K562 (cell line): ENCODE data around the gene ZNF648. TPM values are rescaled to one million over a fixed set of nuclear protein-coding genes. Genes with fewer than 3 reads are reported as not detected.

Experiments
- ATAC-seq: fragments of 200-7000 bp; cut with Tn5 transposase; 3 replicates; pipeline ENCODE4 v1.9.1; 2020; ENCODE audit warnings: moderate library complexity
- BruUV-seq: library from RNA; stranded (reverse); fragments of 400-500 nt; replicated peaks from 2 replicates; lab custom pipeline; 2021; lab: Mats Ljungman, UMichigan
- CTCF ChIA-PET: fragments of 300-600 bp; formaldehyde crosslinking; extraction: SDS; loops from one replicate; lab custom pipeline; 2021; ENCODE audit warnings: low intra/inter-chr PET ratio; lab: Yijun Ruan, JAX
- POLR2A ChIA-PET: fragments of 300-600, 350-650 bp; sonication (Branson Sonifier 250); formaldehyde crosslinking; extraction: SDS; loops from one replicate; lab custom pipeline; 2021; ENCODE audit warnings: antibody characterized with exemption, inconsistent platforms; lab: Yijun Ruan, JAX
- DNase-seq, 4 experiments: peaks; one replicate each; pipeline versions ENCODE4 v3.0.0 to v3.0.0-alpha.2; 2011 to 2018; ENCODE audit warnings: low spot score in 3 of 4, mixed read lengths in 3 of 4; ENCODE audit errors: extremely low read depth in 1 of 4
- FAIRE-seq: peaks from 2 replicates; lab custom pipeline; 2011; peaks lifted over from hg19 to GRCh38; lab: Jason Lieb, UNC
- H2AFZ ChIP-seq: 2 replicates; pipeline ENCODE4 v1.6.0; 2011; ENCODE audit warnings: low read depth, low read length, control low read depth, inconsistent platforms
- H3K27ac ChIP-seq: fragments of 200-600 bp; 3 replicates; pipeline ENCODE4 v1.8.0; 2011; ENCODE audit warnings: low read depth, mild to moderate bottlenecking, control low read depth, inconsistent platforms, low read length, moderate library complexity, mixed read lengths; ENCODE audit errors: extremely low read depth
- H3K27me3 ChIP-seq, 2 experiments: fragments of 300-600 bp in 1 of 2; 2 replicates in 1 of 2; 3 replicates in 1 of 2; pipeline versions ENCODE4 v1.6.0 to v1.8.0; 2011; ENCODE audit warnings: inconsistent platforms in 2 of 2, low read length in 2 of 2, mild to moderate bottlenecking in 1 of 2, mixed read lengths in 1 of 2, moderate library complexity in 1 of 2; ENCODE audit not compliant: control insufficient read depth in 2 of 2, insufficient read depth in 2 of 2
- H3K36me3 ChIP-seq: fragments of 300-600 bp; 3 replicates; pipeline ENCODE4 v1.8.0; 2011; ENCODE audit warnings: mild to moderate bottlenecking, low read length, inconsistent platforms; ENCODE audit not compliant: control insufficient read depth, insufficient read depth
- H3K4me1 ChIP-seq, 2 experiments: fragments of 200-600 bp in 1 of 2; replicated peaks in 1 of 2; 2 replicates in 1 of 2; 3 replicates in 1 of 2; pipeline versions ENCODE4 v1.5.1 to v1.8.0; 2011; ENCODE audit warnings: inconsistent platforms in 2 of 2, low read length in 2 of 2, mild to moderate bottlenecking in 1 of 2, mixed read lengths in 1 of 2, moderate library complexity in 1 of 2; ENCODE audit not compliant: control insufficient read depth in 2 of 2, insufficient read depth in 2 of 2
- H3K4me2 ChIP-seq: 2 replicates; pipeline ENCODE4 v1.6.1; 2011; ENCODE audit warnings: low read length, control low read depth, inconsistent platforms, mixed read lengths; ENCODE audit not compliant: insufficient read depth
- H3K4me3 ChIP-seq: fragments of 200-600 bp; sonication (generic), shearing (Covaris generic); 2 replicates; pipeline ENCODE4 v1.5.1; 2016; ENCODE audit warnings: control low read depth, inconsistent platforms
- H3K79me2 ChIP-seq: fragments of 200-600 bp; 3 replicates; pipeline ENCODE4 v1.8.0; 2011; ENCODE audit warnings: low read length, inconsistent platforms; ENCODE audit not compliant: control insufficient read depth, insufficient read depth
- H3K9ac ChIP-seq, 2 experiments: 2 replicates each; pipeline versions ENCODE4 v1.6.0 to v1.6.1; 2011; ENCODE audit warnings: low read depth in 2 of 2, low read length in 2 of 2, control low read depth in 1 of 2, inconsistent platforms in 1 of 2, mild to moderate bottlenecking in 1 of 2, mixed read lengths in 1 of 2; ENCODE audit not compliant: insufficient read depth in 1 of 2
- H3K9me1 ChIP-seq: one replicate; pipeline ENCODE4 v1.6.0; 2011; ENCODE audit warnings: inconsistent platforms, mild to moderate bottlenecking, low read length, moderate library complexity; ENCODE audit not compliant: control insufficient read depth, insufficient read depth
- H3K9me3 ChIP-seq: replicated peaks from 2 replicates; pipeline ENCODE4 v1.5.1; 2011; ENCODE audit warnings: low read depth, low read length, inconsistent platforms; ENCODE audit not compliant: control insufficient read depth, insufficient read depth
- H4K20me1 ChIP-seq: replicated peaks from 2 replicates; pipeline ENCODE4 v1.6.1; 2011; ENCODE audit warnings: low read length, inconsistent platforms, mixed read lengths; ENCODE audit not compliant: control insufficient read depth, insufficient read depth
- ARID2 ChIP-seq: fragments of 450-650 bp; IDR thresholded peaks from 2 replicates; pipeline ENCODE4 v1.6.1; 2017; ENCODE audit warnings: antibody characterized with exemption, mild to moderate bottlenecking
- ESRRA ChIP-seq: fragments of 450-650 bp; IDR thresholded peaks from 2 replicates; pipeline ENCODE4 v1.6.1; 2014; ENCODE audit warnings: low read depth, mild to moderate bottlenecking, moderate library complexity, borderline replicate concordance
- GATA2 ChIP-seq: sonication (generic); formaldehyde crosslinking; IDR thresholded peaks from 2 replicates; pipeline ENCODE4 v1.4.0; 2020; ENCODE audit warnings: mild to moderate bottlenecking, missing genetic modification reagents
- GATAD2B ChIP-seq: fragments of 450-650 bp; IDR thresholded peaks from 2 replicates; pipeline ENCODE4 v1.6.1; 2017; ENCODE audit warnings: mild to moderate bottlenecking, borderline replicate concordance
- HMBOX1 ChIP-seq: sonication (generic); IDR thresholded peaks from 2 replicates; pipeline ENCODE4 v1.6.1; 2016
- NCOA2 ChIP-seq, 2 experiments: fragments of 450-650 bp; IDR thresholded peaks; 2 replicates each; pipeline ENCODE4 v1.6.1; 2018; ENCODE audit warnings: mild to moderate bottlenecking in 2 of 2, moderate library complexity in 1 of 2; ENCODE audit not compliant: partially characterized antibody in 2 of 2
- NFE2 ChIP-seq: IDR thresholded peaks from 2 replicates; pipeline ENCODE4 v1.6.1; 2014; ENCODE audit warnings: antibody characterized with exemption, low read depth
- NR2C2 ChIP-seq, 2 experiments: fragments of 200-800 bp in 1 of 2; sonication (Bioruptor generic) in 1 of 2; sonication (generic) in 1 of 2; formaldehyde crosslinking in 1 of 2; IDR thresholded peaks; 2 replicates each; pipeline versions ENCODE4 v1.6.1 to v1.8.0; 2016 to 2022; ENCODE audit warnings: mild to moderate bottlenecking in 1 of 2, missing compliant biosample characterization in 1 of 2, missing genetic modification characterization in 1 of 2, missing genetic modification reagents in 1 of 2
- NUFIP1 ChIP-seq: fragments of 450-650 bp; IDR thresholded peaks from 2 replicates; pipeline ENCODE4 v1.6.1; 2018; ENCODE audit not compliant: partially characterized antibody
- PCBP1 ChIP-seq: fragments of 200-400 bp; formaldehyde crosslinking; IDR thresholded peaks from 2 replicates; pipeline ENCODE4 v1.6.1; 2018; ENCODE audit warnings: mild to moderate bottlenecking, low read depth, low read length; ENCODE audit not compliant: poor library complexity, severe bottlenecking
- PPARD ChIP-seq: fragments of 250-450 bp; sonication (Bioruptor Pico); IDR thresholded peaks from 2 replicates; pipeline ENCODE4 v1.8.0; 2022; ENCODE audit warnings: inconsistent platforms, mild to moderate bottlenecking, moderate library complexity
- SP2 ChIP-seq: IDR thresholded peaks from 2 replicates; pipeline ENCODE4 v1.6.1; 2011; ENCODE audit warnings: mild to moderate bottlenecking, low read depth, low read length, moderate library complexity; ENCODE audit not compliant: poor library complexity, severe bottlenecking; ENCODE audit errors: extremely low read depth
- TEAD1 ChIP-seq, 2 experiments: fragments of 450-650 bp in 1 of 2; sonication (generic) in 1 of 2; formaldehyde crosslinking; IDR thresholded peaks; 2 replicates each; pipeline versions ENCODE4 v1.4.0 to v1.8.0; 2020 to 2022; ENCODE audit warnings: mild to moderate bottlenecking in 2 of 2, missing genetic modification reagents in 1 of 2
- TEAD4 ChIP-seq, 2 experiments: sonication (generic) in 1 of 2; formaldehyde crosslinking in 1 of 2; IDR thresholded peaks; 2 replicates each; pipeline versions ENCODE4 v1.6.1 to v1.8.0; 2012 to 2022; ENCODE audit warnings: borderline replicate concordance in 1 of 2, inconsistent platforms in 1 of 2, low read length in 1 of 2, mild to moderate bottlenecking in 1 of 2, missing genetic modification reagents in 1 of 2
- TRIM25 ChIP-seq: fragments of 450-650 bp; IDR thresholded peaks from 2 replicates; pipeline ENCODE4 v1.7.0; 2016; ENCODE audit warnings: borderline replicate concordance
- WGBS: fragments of 100-300 bp; shearing (Covaris generic); methylation state at CpG from one replicate; pipeline ENCODE4 v1.1.6; 2016; ENCODE audit warnings: low coverage, mixed read lengths; ENCODE audit not compliant: insufficient coverage; ENCODE audit errors: missing lambda C conversion rate; 5-methylcytosine and 5-hydroxymethylcytosine counted together
- in situ Hi-C: fragments of 300-500 bp; cut with MboI; formaldehyde crosslinking; loops from 4 replicates; pipeline ENCODE4 v1.15.0; 2018; ENCODE audit warnings: inconsistent platforms, mixed read lengths
- intact Hi-C: fragments of 100-400 bp; cut with micrococcal nuclease; formaldehyde crosslinking; loops from 2 replicates; pipeline ENCODE4 v1.14.2; 2022
- polyA plus RNA-seq, 8 experiments: library from polyadenylated mRNA; depleted of rRNA in 4 of 8; stranded (reverse) in 5 of 8; unstranded in 3 of 8; fragments of >200 nt; fragmentation: Nextera tagmentation in 2 of 8; fragmentation: Illumina TruSeq in 1 of 8; extraction: Ambion mirVana in 2 of 8; extraction: Trizol in 1 of 8; gene quantifications; 2 replicates each; pipeline versions ENCODE4 v1.2.1 to v1.2.3, GENCODE V29; 2011 to 2014; ENCODE audit warnings: inconsistent platforms in 1 of 8, missing spikeins in 1 of 8
- total RNA-seq, 7 experiments: library from RNA; depleted of rRNA in 6 of 7; stranded (reverse); fragments of >200 nt in 6 of 7; fragmentation: Illumina TruSeq in 2 of 7; extraction: Trizol in 2 of 7; gene quantifications; 2 replicates each; pipeline versions ENCODE4 v1.2.1 to v1.2.3, GENCODE V29; 2011 to 2021; ENCODE audit warnings: low replicate concordance in 1 of 7

The ZNF648 gene
- total and polyA plus RNA-seq, 9 of the 15 experiments (the other 6 are each of a cell fraction or from before 2014, with no cell fraction given): 0.06 to 0.27 (median 0.18) TPM; not detected in 2

GRCh38 chr1:182054698-182055326 is 6.7 kb downstream of the ZNF648 start (continued):
- TF ChIP-seq HMBOX1: peak; percentile 75
- TF ChIP-seq GATAD2B: no peak
- TF ChIP-seq GATA2: peak; percentile 68; the same call in 1 of the 2 replicates
- peak; percentile 12; the same call in 1 of the 2 replicates for TF ChIP-seq ESRRA
- 0 out of 2 replicates have a peak, but pooled peaks have one; percentile 12 for TF ChIP-seq ARID2
- TF ChIP-seq TEAD4 (IDR thresholded peaks at IDR 0.05; ENCODE audit: low read length): 0 out of 2 replicates have a peak, but pooled peaks have one; percentile 24
- TF ChIP-seq TEAD4 (CRISPR knock-in tag; IDR thresholded peaks at IDR 0.05; ENCODE audit: borderline replicate concordance): no peak
- 0 out of 2 replicates have a peak, but pooled peaks have one; percentile 5 for TF ChIP-seq NFE2

GRCh38 chr1:182052355-182052754 is 9.2 kb downstream of the ZNF648 start:
- Histone ChIP-seq H3K27me3 (peaks cover 13 to 15% of the 10 kb centered on the region in 2 experiments; a peak in 4 of 5 replicates), H3K9me1 (no peaks in the 10 kb centered on the region), H3K4me2 (no peak overlapping the region), H3K4me3 (no peak overlapping the region), H3K9ac (no peak overlapping the region), H2AFZ (no peak overlapping the region), H3K9me3 (no peaks in the 10 kb centered on the region), H3K36me3 (no peaks in the 10 kb centered on the region), H3K27ac (no peak overlapping the region), H4K20me1 (no peaks in the 10 kb centered on the region), H3K4me1 (peaks cover 0 to 12% of the 10 kb centered on the region in 2 experiments; a peak in 1 of 5 replicates), H3K79me2 (no peaks in the 10 kb centered on the region)
- intact Hi-C loops: loop anchor here (5.0 kb wide), 1 partner anchor 115 kb away; no protein-coding TSS in a partner anchor
- CTCF ChIA-PET: no interaction called here
- no TSS peak for BruUV-seq
- DNase-seq (no peak), FAIRE-seq (no peak), ATAC-seq (no peak)
- POLR2A ChIA-PET: interaction anchor here (0.6 to 1.2 kb wide), 2 partner anchors 13 to 94 kb away, joined by 3 read pairs; no protein-coding TSS in a partner anchor
- in situ Hi-C loops: no loop called here
- WGBS: 0% methylated on average over 2 of the region's 2 CpGs
- TF ChIP-seq PCBP1 (no peak), NR2C2 (CRISPR knock-in tag; IDR thresholded peaks at IDR 0.05) (no peak), NR2C2 (tag; IDR thresholded peaks at IDR 0.05) (no peak), PPARD (no peak), NCOA2 (IDR thresholded peaks at IDR 0.05; ENCODE audit: partially characterized antibody in 2 of 2) (no peak), NUFIP1 (no peak), TRIM25 (no peak), SP2 (no peak), TEAD1 (CRISPR knock-in tag; IDR thresholded peaks at IDR 0.05) (no peak)
